IMR-90 (cell line): Measurements from ENCODE around the gene GTPBP4. TPM values are rescaled to one million over a fixed set of nuclear protein-coding genes. Genes with fewer than 3 reads are reported as not detected.

ENCODE experiments used
- ATAC-seq: fragments of 200-7000 bp; cut with Tn5 transposase; 2 replicates; pipeline ENCODE4 v1.9.1; 2020; ENCODE audit warnings: low read depth, mild to moderate bottlenecking, moderate library complexity
- BruUV-seq: library from RNA; stranded (reverse); fragments of 400-500 nt; replicated peaks from 2 replicates; lab custom pipeline; 2021; lab: Mats Ljungman, UMichigan
- CTCF ChIA-PET: fragments of 300-600 bp; formaldehyde crosslinking; extraction: SDS; loops from one replicate; lab custom pipeline; 2021; ENCODE audit warnings: antibody characterized with exemption; lab: Yijun Ruan, JAX
- POLR2A ChIA-PET: fragments of 300-600 bp; sonication (Branson Sonifier 250); formaldehyde crosslinking; loops from one replicate; lab custom pipeline; 2022; ENCODE audit warnings: antibody characterized with exemption; ENCODE audit not compliant: unreplicated experiment; lab: Charles Lee
- DNase-seq: peaks from one replicate; pipeline ENCODE4 v3.0.0; 2013
- H2AFZ ChIP-seq: replicated peaks from 2 replicates; pipeline ENCODE3; 2013; ENCODE audit warnings: low read length, mild to moderate bottlenecking; ENCODE audit not compliant: poor library complexity
- H2AK5ac ChIP-seq: 2 replicates; pipeline ENCODE4 v1.6.1; 2013; ENCODE audit warnings: low read depth, low read length, inconsistent platforms
- H2AK9ac ChIP-seq: replicated peaks from 2 replicates; pipeline ENCODE3; 2013; ENCODE audit warnings: mild to moderate bottlenecking, low read depth, low read length, moderate library complexity; ENCODE audit not compliant: poor library complexity
- H2BK120ac ChIP-seq: 2 replicates; pipeline ENCODE4 v1.6.1; 2013; ENCODE audit warnings: low read depth, low read length, inconsistent platforms
- H2BK15ac ChIP-seq: 3 replicates; pipeline ENCODE4 v1.6.1; 2013; ENCODE audit warnings: low read depth, low read length, inconsistent platforms
- H2BK20ac ChIP-seq: 2 replicates; pipeline ENCODE4 v1.6.1; 2013; ENCODE audit warnings: low read depth, mild to moderate bottlenecking, inconsistent platforms, low read length, moderate library complexity
- H2BK5ac ChIP-seq: 2 replicates; pipeline ENCODE4 v1.6.1; 2013; ENCODE audit warnings: mild to moderate bottlenecking, low read depth, low read length, inconsistent platforms; ENCODE audit not compliant: poor library complexity, severe bottlenecking
- H3K14ac ChIP-seq: replicated peaks from 2 replicates; pipeline ENCODE4 v1.6.1; 2013; ENCODE audit warnings: low read depth, low read length, inconsistent platforms
- H3K18ac ChIP-seq: 2 replicates; pipeline ENCODE4 v1.6.1; 2013; ENCODE audit warnings: low read depth, low read length, control low read depth
- H3K23ac ChIP-seq: 2 replicates; pipeline ENCODE4 v1.6.1; 2013; ENCODE audit warnings: low read depth, low read length, inconsistent platforms
- H3K27ac ChIP-seq: 2 replicates; pipeline ENCODE4 v1.5.1; 2013; ENCODE audit warnings: mild to moderate bottlenecking, control low read depth, low read length; ENCODE audit not compliant: insufficient read depth
- H3K27me3 ChIP-seq: 2 replicates; pipeline ENCODE4 v1.6.1; 2013; ENCODE audit warnings: low read length; ENCODE audit not compliant: control insufficient read depth, insufficient read depth
- H3K36me3 ChIP-seq: 2 replicates; pipeline ENCODE4 v1.6.1; 2013; ENCODE audit warnings: low read length, mixed read lengths; ENCODE audit not compliant: control insufficient read depth, insufficient read depth
- H3K4ac ChIP-seq: 2 replicates; pipeline ENCODE4 v1.6.1; 2013; ENCODE audit warnings: low read depth, low read length, inconsistent platforms
- H3K4me1 ChIP-seq: 2 replicates; pipeline ENCODE4 v1.6.1; 2013; ENCODE audit warnings: low read length, mixed read lengths; ENCODE audit not compliant: control insufficient read depth, insufficient read depth
- H3K4me2 ChIP-seq: 2 replicates; pipeline ENCODE4 v1.6.1; 2013; ENCODE audit warnings: low read depth, mild to moderate bottlenecking, control low read depth, low read length, moderate library complexity
- H3K4me3 ChIP-seq: 2 replicates; pipeline ENCODE4 v1.5.1; 2013; ENCODE audit warnings: low read depth, mild to moderate bottlenecking, control low read depth, low read length, moderate library complexity; ENCODE audit not compliant: insufficient read depth
- H3K56ac ChIP-seq: 2 replicates; pipeline ENCODE4 v1.6.1; 2013; ENCODE audit warnings: low read length, inconsistent platforms; ENCODE audit not compliant: insufficient read depth; ENCODE audit errors: extremely low read depth
- H3K79me1 ChIP-seq, 2 experiments: 2 replicates each; pipeline ENCODE4 v1.6.1; 2013; ENCODE audit warnings: low read length in 2 of 2, inconsistent platforms in 1 of 2, low read depth in 1 of 2
- H3K9ac ChIP-seq: 2 replicates; pipeline ENCODE4 v1.6.1; 2013; ENCODE audit warnings: low read depth, low read length, control low read depth
- H3K9me1 ChIP-seq: 2 replicates; pipeline ENCODE4 v1.6.1; 2013; ENCODE audit warnings: low read length, inconsistent platforms; ENCODE audit not compliant: insufficient read depth
- H3K9me3 ChIP-seq: 2 replicates; pipeline ENCODE4 v1.6.1; 2013; ENCODE audit warnings: low read length; ENCODE audit not compliant: control insufficient read depth, insufficient read depth
- H4K20me1 ChIP-seq: 2 replicates; pipeline ENCODE4 v1.6.1; 2013; ENCODE audit warnings: low read length, inconsistent platforms; ENCODE audit not compliant: insufficient read depth
- H4K5ac ChIP-seq: 2 replicates; pipeline ENCODE4 v1.6.1; 2013; ENCODE audit warnings: mild to moderate bottlenecking, low read depth, low read length, control low read depth
- H4K8ac ChIP-seq, 2 experiments: 2 replicates each; pipeline ENCODE4 v1.6.1; 2013; ENCODE audit warnings: low read depth in 2 of 2, low read length in 2 of 2, control low read depth in 1 of 2, inconsistent platforms in 1 of 2
- H4K91ac ChIP-seq: 2 replicates; pipeline ENCODE4 v1.6.1; 2013; ENCODE audit warnings: low read depth, low read length, inconsistent platforms; ENCODE audit not compliant: insufficient read depth
- BHLHE40 ChIP-seq: fragments of 150-350 bp; IDR thresholded peaks from 2 replicates; pipeline ENCODE4 v1.6.1; 2016; ENCODE audit warnings: mild to moderate bottlenecking, low read depth, low read length
- FOS ChIP-seq: fragments of 150-350 bp; IDR thresholded peaks from 2 replicates; pipeline ENCODE4 v1.6.1; 2016; ENCODE audit warnings: low read depth, low read length
- MAZ ChIP-seq: IDR thresholded peaks from 2 replicates; pipeline ENCODE4 v1.6.1; 2012; ENCODE audit warnings: low read depth, mild to moderate bottlenecking, low read length, improper control_type of control experiment, moderate library complexity, borderline replicate concordance
- RCOR1 ChIP-seq: IDR thresholded peaks from 2 replicates; pipeline ENCODE4 v1.6.1; 2012; ENCODE audit warnings: mild to moderate bottlenecking, low read length, improper control_type of control experiment; ENCODE audit not compliant: insufficient replicate concordance
- WGBS, 2 experiments: methylation state at CpG; one replicate each; pipeline versions ENCODE4 v1.1.5 to v1.1.7; 2013; ENCODE audit warnings: missing lambda C conversion rate in 2 of 2; ENCODE audit not compliant: insufficient read length in 1 of 2; ENCODE audit errors: extremely low coverage in 2 of 2; 5-methylcytosine and 5-hydroxymethylcytosine counted together
- dilution Hi-C: fragments of 300-500 bp; cut with HindIII; formaldehyde crosslinking; loops from one replicate; pipeline ENCODE4 v1.14.3; 2018; ENCODE audit warnings: low sequenced_read_pairs; ENCODE audit not compliant: unreplicated experiment
- in situ Hi-C: fragments of 300-500 bp; cut with MboI; formaldehyde crosslinking; loops from 3 replicates; pipeline ENCODE4 v1.14.3; 2019; ENCODE audit warnings: low sequenced_read_pairs, inconsistent platforms, mixed read lengths
- intact Hi-C: fragments of 100-400 bp; cut with micrococcal nuclease; formaldehyde crosslinking; loops from 2 replicates; pipeline ENCODE4 v1.10.0; 2022
- polyA plus RNA-seq, 3 experiments: library from polyadenylated mRNA; depleted of rRNA; stranded (reverse); fragments of >200 nt; gene quantifications; 2 replicates each; pipeline ENCODE4 v1.2.3, GENCODE V29; 2012; ENCODE audit warnings: low replicate concordance in 1 of 3
- total RNA-seq: library from RNA; depleted of rRNA; stranded (reverse); fragments of >200 nt; gene quantifications from 2 replicates; pipeline ENCODE4 v1.2.3, GENCODE V29; 2012

The GTPBP4 gene
- total and polyA plus RNA-seq, 2 of the 4 experiments (the other 2 are of a cell fraction) = 46.2 to 48.6 TPM

DNA sequence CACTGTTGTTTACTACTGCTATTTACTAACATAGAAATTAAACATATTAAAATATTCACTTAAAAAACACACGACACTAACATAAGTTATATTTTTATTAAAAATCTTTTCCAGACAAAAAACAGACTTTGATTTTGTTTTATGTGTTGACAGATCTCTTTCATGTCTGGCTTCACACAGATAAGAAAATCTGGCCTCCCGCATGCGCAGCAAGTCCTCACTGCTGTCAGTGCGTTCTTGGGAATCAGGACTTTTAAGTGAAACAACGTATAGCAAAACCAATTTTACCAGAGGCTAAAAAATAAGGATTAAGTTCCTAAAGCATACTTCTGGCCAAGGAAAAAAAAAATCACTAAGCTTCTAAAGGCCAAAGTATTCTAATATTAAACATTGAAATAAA, 61.9 kb downstream of the GTPBP4 start:
- in situ Hi-C loops = no loop called here
- Histone ChIP-seq H3K14ac (peak overlapping the region; percentile 86; the same call in 1 of the 2 replicates), H3K4me1 (peaks cover 7% of the 10 kb centered on the region), H4K8ac (peak overlapping the region in 1 of 2 experiments; percentile 6; a peak in 3 of 4 replicates), H4K20me1 (peaks cover 26% of the 10 kb centered on the region), H2AFZ (no peak overlapping the region), H3K23ac (peak overlapping the region; percentile 39; the same call in 1 of the 2 replicates), H2BK15ac (no peak overlapping the region), H3K4me2 (peak overlapping the region; percentile 86), H3K79me1 (peaks cover 24 to 63% of the 10 kb centered on the region in 2 experiments), H2BK120ac (no peak overlapping the region), H3K18ac (no peak overlapping the region), H4K91ac (no peak overlapping the region), H3K27me3 (no peaks in the 10 kb centered on the region), H2BK5ac (peak overlapping the region; percentile 69), H4K5ac (no peak overlapping the region), H3K9ac (peak overlapping the region; percentile 64; the same call in 1 of the 2 replicates), H3K36me3 (peaks cover 4% of the 10 kb centered on the region), H2AK9ac (no peak overlapping the region), H3K56ac (peak overlapping the region; percentile 58; the same call in 1 of the 2 replicates), H2AK5ac (no peak overlapping the region), H3K4ac (peak overlapping the region; percentile 67; the same call in 1 of the 2 replicates), H2BK20ac (no peak overlapping the region), H3K9me1 (peaks cover 8% of the 10 kb centered on the region; the same call in 1 of the 2 replicates), H3K4me3 (peak overlapping the region; percentile 50; the same call in 1 of the 2 replicates), H3K27ac (peak overlapping the region; percentile 26; the same call in 1 of the 2 replicates), H3K9me3 (no peaks in the 10 kb centered on the region)
- dilution Hi-C loops = no loop called here
- peak; percentile 42 for DNase-seq
- no TSS peak for BruUV-seq
- no peak for ATAC-seq
- intact Hi-C loops = no loop called here
- CTCF ChIA-PET = interaction anchor here (0.7 kb wide), 1 partner anchor 1993 kb away, joined by 3 read pairs; no protein-coding TSS in a partner anchor
- POLR2A ChIA-PET = interaction anchor here (0.7 kb wide), 1 partner anchor 230 kb away, joined by 3 read pairs; no protein-coding TSS in a partner anchor
- no peak for TF ChIP-seq MAZ
- no peak for TF ChIP-seq BHLHE40
- TF ChIP-seq FOS = no peak
- TF ChIP-seq RCOR1 = no peak
- WGBS, 2 experiments = no CpG with 5 or more reads among the region's 5 CpGs
